Karpas-422 (cell line): Measurements from ENCODE around the gene TRAK1. TPM values are rescaled to one million over a fixed set of nuclear protein-coding genes. Genes with fewer than 3 reads are reported as not detected.
"Not testable (repeated sequence)": the region's sequence is repeated elsewhere in the genome, so short reads cannot be mapped to it uniquely, and the experiment has no call there.

Experiments
- DNase-seq: peaks from one replicate; pipeline ENCODE4 v3.0.0-alpha.2; 2015
- H2AFZ ChIP-seq: fragments of 200-600 bp; sonication (generic); 2 replicates; pipeline ENCODE4 v1.6.1; 2014; ENCODE audit warnings: antibody characterized with exemption, low read length, mixed read lengths
- H3K27ac ChIP-seq: fragments of 200-600 bp; sonication (generic); 2 replicates; pipeline ENCODE4 v1.5.1; 2014; ENCODE audit warnings: mild to moderate bottlenecking, low read length, moderate library complexity
- H3K27me3 ChIP-seq: fragments of 200-600 bp; sonication (generic); 2 replicates; pipeline ENCODE4 v1.6.1; 2014; ENCODE audit warnings: low read length, mixed read lengths
- H3K36me3 ChIP-seq: fragments of 200-600 bp; sonication (generic); 2 replicates; pipeline ENCODE4 v1.6.1; 2014; ENCODE audit warnings: low read length, mixed read lengths; ENCODE audit not compliant: insufficient read depth
- H3K4me1 ChIP-seq: fragments of 200-600 bp; sonication (generic); 2 replicates; pipeline ENCODE4 v1.6.1; 2014; ENCODE audit warnings: mild to moderate bottlenecking, low read length, mixed read lengths
- H3K4me2 ChIP-seq: fragments of 200-600 bp; sonication (generic); 2 replicates; pipeline ENCODE4 v1.6.1; 2014; ENCODE audit warnings: low read length, low read depth, mild to moderate bottlenecking; ENCODE audit not compliant: poor library complexity, severe bottlenecking
- H3K4me3 ChIP-seq: fragments of 200-600 bp; sonication (generic); 2 replicates; pipeline ENCODE4 v1.5.1; 2014; ENCODE audit warnings: mild to moderate bottlenecking, antibody characterized with exemption, low read length, mixed read lengths
- H3K79me2 ChIP-seq: fragments of 200-600 bp; sonication (generic); 2 replicates; pipeline ENCODE4 v1.6.1; 2014; ENCODE audit warnings: mild to moderate bottlenecking, low read length, mixed read lengths
- H3K9ac ChIP-seq: fragments of 200-600 bp; sonication (generic); 2 replicates; pipeline ENCODE4 v1.6.0; 2014; ENCODE audit warnings: low read length
- H3K9me2 ChIP-seq: fragments of 200-600 bp; sonication (generic), shearing (Covaris generic); replicated peaks from 2 replicates; pipeline ENCODE4 v1.6.0; 2014; ENCODE audit warnings: mild to moderate bottlenecking, low read length, moderate library complexity; ENCODE audit not compliant: insufficient read depth
- H3K9me3 ChIP-seq: fragments of 300-700, 200-600 bp; sonication (generic); 2 replicates; pipeline ENCODE4 v1.6.1; 2014; ENCODE audit warnings: low read length, mixed read lengths
- H4K20me1 ChIP-seq: fragments of 200-600 bp; sonication (generic); 2 replicates; pipeline ENCODE4 v1.6.1; 2014; ENCODE audit warnings: mild to moderate bottlenecking, antibody characterized with exemption, low read length, low read depth; ENCODE audit not compliant: insufficient read depth
- total RNA-seq: library from RNA; depleted of rRNA; stranded (reverse); fragments of >200 nt; shearing (Covaris generic); gene quantifications from 2 replicates; pipeline ENCODE4 v1.2.3, GENCODE V29; 2014; ENCODE audit warnings: low replicate concordance

Gene TRAK1
- total RNA-seq, 1 experiment from 2014 or later: 72.8 TPM

DNA sequence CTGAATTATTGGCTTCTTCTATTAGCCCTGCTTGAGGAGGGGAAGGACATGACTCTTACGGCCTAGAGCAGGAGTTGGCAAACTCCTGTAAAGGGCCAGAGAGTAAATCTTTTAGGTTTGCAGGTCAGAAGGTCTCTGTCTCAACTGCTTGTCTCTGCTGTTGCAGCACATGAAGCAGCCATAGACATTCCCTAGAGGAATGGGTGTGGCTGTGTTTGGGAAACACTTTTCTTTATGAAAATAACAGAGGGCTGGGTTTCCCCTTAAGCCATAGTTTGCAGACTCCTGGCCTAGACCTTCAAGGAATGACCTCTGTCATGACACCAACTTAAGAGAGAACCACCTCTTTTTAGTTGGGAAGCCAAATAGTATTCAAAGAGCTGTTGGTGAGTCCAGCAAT is 10.3 kb downstream of the TRAK1 start:
- no peak overlapping the region for H3K4me2 ChIP-seq

DNA sequence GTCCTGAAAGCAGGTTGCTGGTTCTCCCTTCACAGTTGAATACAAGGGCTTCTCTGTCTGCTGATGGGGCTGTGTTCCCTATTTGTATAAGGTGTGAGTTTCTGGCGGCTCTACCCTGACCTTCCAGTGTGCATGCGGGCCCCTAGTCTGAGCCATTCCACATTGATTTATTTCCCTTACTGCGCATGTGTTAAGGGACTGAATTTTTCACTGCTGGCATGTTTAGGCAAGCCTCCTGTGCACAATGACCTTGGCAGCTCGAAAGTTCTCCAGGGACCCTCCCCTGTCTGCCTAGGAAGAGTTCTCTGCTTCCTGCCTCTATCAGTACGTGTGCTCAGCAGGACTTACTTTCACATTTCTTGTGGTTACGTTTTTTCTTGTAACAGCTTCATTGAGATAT is 11.4 kb downstream of the TRAK1 start:
- Histone ChIP-seq H3K4me1 (peaks cover 21% of the 10 kb centered on the region), H3K36me3 (peaks cover 13% of the 10 kb centered on the region), H3K9ac (no peak overlapping the region), H3K4me3 (no peak overlapping the region), H3K27me3 (no peaks in the 10 kb centered on the region), H3K4me2 (no peak overlapping the region), H3K9me2 (no peaks in the 10 kb centered on the region), H3K79me2 (peaks cover 65% of the 10 kb centered on the region), H2AFZ (no peak overlapping the region), H3K9me3 (no peaks in the 10 kb centered on the region), H3K27ac (no peak overlapping the region), H4K20me1 (peaks cover 2% of the 10 kb centered on the region; the same call in 1 of the 2 replicates)
- DNase-seq: no peak

More for the DNA sequence above, 10.3 kb downstream of the TRAK1 start:
- Histone ChIP-seq H4K20me1 (peaks cover 2% of the 10 kb centered on the region; the same call in 1 of the 2 replicates), H3K9me2 (no peaks in the 10 kb centered on the region), H3K36me3 (peaks cover 17% of the 10 kb centered on the region), H2AFZ (no peak overlapping the region), H3K4me3 (no peak overlapping the region), H3K9me3 (no peaks in the 10 kb centered on the region), H3K79me2 (peaks cover 68% of the 10 kb centered on the region), H3K27me3 (no peaks in the 10 kb centered on the region), H3K4me1 (peaks cover 32% of the 10 kb centered on the region), H3K27ac (no peak overlapping the region), H3K9ac (no peak overlapping the region)
- DNase-seq: no peak

DNA sequence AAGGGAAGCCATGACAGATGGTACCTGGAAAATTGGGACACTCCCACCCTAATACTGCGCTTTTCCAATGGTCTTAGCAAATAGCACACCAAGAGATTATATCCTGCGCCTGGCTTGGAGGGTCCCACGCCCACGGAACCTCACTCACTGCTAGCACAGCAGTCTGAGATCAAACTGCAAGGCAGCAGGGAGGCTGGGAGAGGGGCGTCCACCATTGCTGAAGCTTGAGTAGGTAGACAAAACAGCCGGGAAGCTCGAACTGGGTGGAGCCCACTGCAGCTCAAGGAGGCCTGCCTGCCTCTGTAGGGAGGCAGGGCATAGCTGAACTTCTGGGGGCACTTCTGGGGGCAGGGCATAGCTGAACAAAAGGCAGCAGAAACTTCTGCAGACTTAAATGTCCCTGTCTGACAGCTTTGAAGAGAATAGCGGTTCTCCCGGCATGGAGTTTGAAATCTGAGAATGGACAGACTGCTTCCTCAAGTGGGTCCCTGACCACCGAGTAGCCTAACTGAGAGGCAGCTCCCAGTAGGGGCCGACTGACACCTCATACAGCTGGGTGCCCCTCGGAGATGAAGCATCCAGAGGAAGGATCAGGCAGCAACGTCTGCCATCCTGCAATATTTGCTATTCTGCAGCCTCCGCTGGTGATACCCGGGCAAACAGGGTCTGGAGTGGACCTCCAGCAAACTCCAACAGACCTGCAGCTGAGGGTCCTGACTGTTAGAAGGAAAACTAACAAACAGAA is 12.9 kb downstream of the TRAK1 start:
- not testable (repeated sequence) for H3K9ac ChIP-seq, H4K20me1 ChIP-seq, H3K27me3 ChIP-seq, H2AFZ ChIP-seq, H3K4me2 ChIP-seq, H3K4me3 ChIP-seq, H3K9me2 ChIP-seq, H3K27ac ChIP-seq, DNase-seq, H3K9me3 ChIP-seq
- peaks cover 20% of the 10 kb centered on the region for H3K36me3 ChIP-seq
- H3K79me2 ChIP-seq: peaks cover 62% of the 10 kb centered on the region
- H3K4me1 ChIP-seq: peaks cover 12% of the 10 kb centered on the region

DNA sequence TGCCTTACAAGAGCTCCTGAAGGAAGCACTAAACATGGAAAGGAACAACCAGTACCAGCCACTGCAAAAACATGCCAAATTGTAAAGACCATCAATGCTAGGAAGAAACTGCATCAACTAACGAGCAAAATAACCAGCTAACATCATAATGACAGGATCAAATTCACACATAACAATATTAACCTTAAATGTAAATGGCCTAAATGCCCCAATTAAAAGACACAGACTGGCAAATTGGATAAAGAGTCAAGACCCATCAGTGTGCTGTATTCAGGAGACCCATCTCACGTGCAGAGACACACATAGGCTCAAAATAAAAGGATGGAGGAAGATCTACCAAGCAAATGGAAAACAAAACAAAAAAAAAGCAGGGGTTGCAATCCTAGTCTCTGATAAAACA is 14.8 kb downstream of the TRAK1 start:
- H3K4me3 ChIP-seq, H2AFZ ChIP-seq, H3K9me3 ChIP-seq, H3K9ac ChIP-seq, H3K27me3 ChIP-seq, H3K27ac ChIP-seq, H3K4me2 ChIP-seq, H3K9me2 ChIP-seq, H4K20me1 ChIP-seq, H3K4me1 ChIP-seq, DNase-seq: not testable (repeated sequence)
- H3K36me3 ChIP-seq: peaks cover 21% of the 10 kb centered on the region
- H3K79me2 ChIP-seq: peaks cover 59% of the 10 kb centered on the region

DNA sequence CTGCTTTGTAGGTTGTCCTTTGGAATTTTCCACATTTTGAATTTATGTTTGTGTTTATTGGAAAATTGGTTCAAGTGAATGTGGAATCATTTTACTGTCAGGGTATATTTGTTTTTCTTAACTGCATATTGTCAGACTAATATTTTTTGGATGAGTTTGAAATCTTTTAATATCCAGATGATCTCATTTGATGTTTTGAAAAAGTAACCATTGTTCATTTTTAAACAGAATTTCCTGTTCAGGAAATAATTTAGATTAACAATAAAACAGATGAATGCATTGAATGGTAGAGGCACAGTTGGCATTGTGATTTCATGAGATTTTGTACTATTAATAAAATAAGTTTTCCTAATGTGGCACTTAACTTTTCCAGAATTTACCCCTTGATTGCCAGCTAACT is 15.5 kb downstream of the TRAK1 start:
- Histone ChIP-seq H3K4me1 (peaks cover 6% of the 10 kb centered on the region), H3K36me3 (peaks cover 17% of the 10 kb centered on the region), H3K27me3 (no peaks in the 10 kb centered on the region), H3K9me3 (no peaks in the 10 kb centered on the region), H3K79me2 (peaks cover 55% of the 10 kb centered on the region), H3K9ac (no peak overlapping the region), H4K20me1 (0 out of 2 replicates have a peak, but pooled peaks cover 2% of the 10 kb centered on the region), H3K4me3 (no peak overlapping the region), H3K9me2 (no peaks in the 10 kb centered on the region), H3K4me2 (no peak overlapping the region), H3K27ac (no peak overlapping the region), H2AFZ (no peak overlapping the region)
- DNase-seq: no peak

DNA sequence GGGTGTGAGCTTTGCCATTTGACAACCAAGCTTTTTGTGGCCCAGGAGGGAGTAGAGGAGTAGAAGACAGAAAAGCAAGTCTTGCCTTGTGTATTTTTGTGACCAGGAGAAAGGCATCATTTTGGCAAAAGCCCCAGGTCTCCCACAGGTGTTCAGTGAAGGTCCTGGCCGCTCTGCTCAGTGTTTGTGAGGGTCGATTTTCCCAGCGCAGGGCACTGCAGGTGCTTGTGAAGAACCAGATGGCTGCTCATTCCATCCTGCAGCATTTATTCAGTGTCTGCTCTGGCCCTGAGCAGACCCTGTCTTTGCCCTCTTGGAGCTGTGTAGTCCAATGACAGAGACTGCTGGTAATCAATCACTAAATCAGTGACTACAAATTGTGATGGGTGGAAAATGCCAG is 19.5 kb downstream of the TRAK1 start:
- Histone ChIP-seq H3K4me1 (peaks cover 14% of the 10 kb centered on the region), H3K79me2 (peaks cover 63% of the 10 kb centered on the region), H3K9ac (no peak overlapping the region), H2AFZ (no peak overlapping the region), H3K27ac (no peak overlapping the region), H3K36me3 (peaks cover 8% of the 10 kb centered on the region; the same call in 1 of the 2 replicates), H3K4me2 (no peak overlapping the region), H4K20me1 (no peaks in the 10 kb centered on the region), H3K9me3 (no peaks in the 10 kb centered on the region), H3K9me2 (no peaks in the 10 kb centered on the region), H3K4me3 (no peak overlapping the region), H3K27me3 (no peaks in the 10 kb centered on the region)
- no peak for DNase-seq

DNA sequence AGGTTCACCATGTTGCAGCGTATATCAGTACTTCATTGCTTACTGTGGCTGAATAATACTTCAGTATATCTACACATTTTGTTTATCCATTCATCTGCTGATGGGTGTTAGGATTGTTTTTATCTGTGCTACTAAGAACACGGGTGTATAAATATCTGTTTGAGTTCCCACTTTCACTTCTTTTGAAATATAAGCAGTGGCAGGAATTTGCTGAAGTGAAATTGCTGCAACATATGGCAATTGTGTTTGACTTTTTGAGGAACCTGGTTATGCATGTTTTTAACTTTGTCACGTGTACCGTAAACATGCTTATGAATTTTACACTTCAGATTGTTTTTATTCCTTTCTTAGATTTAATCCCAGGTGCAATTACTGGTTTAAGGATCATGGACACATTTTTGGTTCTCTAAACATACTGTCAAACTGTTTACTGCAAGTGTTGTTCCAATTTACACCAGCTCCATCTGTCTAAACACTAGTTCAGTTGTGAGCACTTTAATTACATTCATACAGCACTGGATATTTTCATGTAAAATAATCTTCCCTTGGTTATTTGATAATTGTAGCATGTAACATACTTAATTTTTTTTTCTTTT is 23.1 kb downstream of the TRAK1 start:
- H3K27ac ChIP-seq: 0 out of 2 replicates have a peak overlapping the region, but pooled peaks have one; percentile 1
- no peak overlapping the region for H3K9ac ChIP-seq
- H3K4me2 ChIP-seq: no peak overlapping the region

DNA sequence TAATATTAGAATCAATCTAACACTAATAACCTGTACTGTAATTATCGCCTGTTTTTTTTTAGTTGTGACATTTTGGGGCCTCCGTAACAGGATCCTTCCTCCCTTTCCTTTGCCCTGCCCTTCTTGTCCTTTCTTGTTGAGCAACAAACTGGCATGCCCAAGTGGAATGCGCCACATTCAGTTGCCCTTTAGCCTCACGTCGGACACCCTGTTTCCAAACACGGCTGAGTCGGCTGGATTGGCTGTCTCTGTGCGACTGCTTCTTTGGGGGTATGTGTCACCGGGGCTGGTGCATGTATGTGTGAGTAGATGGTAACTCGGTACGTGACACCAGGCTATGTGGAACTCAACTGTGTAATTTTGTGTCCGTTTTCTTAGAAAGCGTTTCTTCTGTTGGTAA is 24.1 kb downstream of the TRAK1 start:
- Histone ChIP-seq H3K9me3 (no peaks in the 10 kb centered on the region), H3K4me1 (peaks cover 29% of the 10 kb centered on the region)

More for the DNA sequence above, 23.1 kb downstream of the TRAK1 start:
- no peaks in the 10 kb centered on the region for H4K20me1 ChIP-seq
- H3K79me2 ChIP-seq: peaks cover 74% of the 10 kb centered on the region
- peaks cover 25% of the 10 kb centered on the region for H3K4me1 ChIP-seq
- no peak overlapping the region for H2AFZ ChIP-seq
- no peaks in the 10 kb centered on the region for H3K27me3 ChIP-seq
- no peaks in the 10 kb centered on the region for H3K36me3 ChIP-seq
- no peaks in the 10 kb centered on the region for H3K9me3 ChIP-seq
- H3K9me2 ChIP-seq: no peaks in the 10 kb centered on the region
- H3K4me3 ChIP-seq: no peak overlapping the region
- DNase-seq: no peak

More for the DNA sequence above, 24.1 kb downstream of the TRAK1 start:
- no peak overlapping the region for H3K4me3 ChIP-seq
- no peak overlapping the region for H3K27ac ChIP-seq
- no peaks in the 10 kb centered on the region for H4K20me1 ChIP-seq
- H3K9ac ChIP-seq: no peak overlapping the region
- H3K4me2 ChIP-seq: no peak overlapping the region
- no peaks in the 10 kb centered on the region for H3K27me3 ChIP-seq
- no peaks in the 10 kb centered on the region for H3K9me2 ChIP-seq
- H2AFZ ChIP-seq: no peak overlapping the region
- no peaks in the 10 kb centered on the region for H3K36me3 ChIP-seq
- peaks cover 78% of the 10 kb centered on the region for H3K79me2 ChIP-seq
- no peak for DNase-seq
